K562 (cell line): ENCODE data around the gene RTL10. TPM values are rescaled to one million over a fixed set of nuclear protein-coding genes. Genes with fewer than 3 reads are reported as not detected.

Experiments
- ATAC-seq: fragments of 200-7000 bp; cut with Tn5 transposase; 3 replicates; pipeline ENCODE4 v1.9.1; 2020; ENCODE audit warnings: moderate library complexity
- BruUV-seq: library from RNA; stranded (reverse); fragments of 400-500 nt; replicated peaks from 2 replicates; lab custom pipeline; 2021; lab: Mats Ljungman, UMichigan
- CTCF ChIA-PET: fragments of 300-600 bp; formaldehyde crosslinking; extraction: SDS; loops from one replicate; lab custom pipeline; 2021; ENCODE audit warnings: low intra/inter-chr PET ratio; lab: Yijun Ruan, JAX
- POLR2A ChIA-PET: fragments of 300-600, 350-650 bp; sonication (Branson Sonifier 250); formaldehyde crosslinking; extraction: SDS; loops from one replicate; lab custom pipeline; 2021; ENCODE audit warnings: antibody characterized with exemption, inconsistent platforms; lab: Yijun Ruan, JAX
- DNase-seq, 4 experiments: peaks; one replicate each; pipeline versions ENCODE4 v3.0.0 to v3.0.0-alpha.2; 2011 to 2018; ENCODE audit warnings: low spot score in 3 of 4, mixed read lengths in 3 of 4; ENCODE audit errors: extremely low read depth in 1 of 4
- FAIRE-seq: peaks from 2 replicates; lab custom pipeline; 2011; peaks lifted over from hg19 to GRCh38; lab: Jason Lieb, UNC
- H2AFZ ChIP-seq: 2 replicates; pipeline ENCODE4 v1.6.0; 2011; ENCODE audit warnings: low read depth, low read length, control low read depth, inconsistent platforms
- H3K27ac ChIP-seq: fragments of 200-600 bp; 3 replicates; pipeline ENCODE4 v1.8.0; 2011; ENCODE audit warnings: low read depth, mild to moderate bottlenecking, control low read depth, inconsistent platforms, low read length, moderate library complexity, mixed read lengths; ENCODE audit errors: extremely low read depth
- H3K27me3 ChIP-seq, 2 experiments: fragments of 300-600 bp in 1 of 2; 2 replicates in 1 of 2; 3 replicates in 1 of 2; pipeline versions ENCODE4 v1.6.0 to v1.8.0; 2011; ENCODE audit warnings: inconsistent platforms in 2 of 2, low read length in 2 of 2, mild to moderate bottlenecking in 1 of 2, mixed read lengths in 1 of 2, moderate library complexity in 1 of 2; ENCODE audit not compliant: control insufficient read depth in 2 of 2, insufficient read depth in 2 of 2
- H3K36me3 ChIP-seq: fragments of 300-600 bp; 3 replicates; pipeline ENCODE4 v1.8.0; 2011; ENCODE audit warnings: mild to moderate bottlenecking, low read length, inconsistent platforms; ENCODE audit not compliant: control insufficient read depth, insufficient read depth
- H3K4me1 ChIP-seq, 2 experiments: fragments of 200-600 bp in 1 of 2; replicated peaks in 1 of 2; 2 replicates in 1 of 2; 3 replicates in 1 of 2; pipeline versions ENCODE4 v1.5.1 to v1.8.0; 2011; ENCODE audit warnings: inconsistent platforms in 2 of 2, low read length in 2 of 2, mild to moderate bottlenecking in 1 of 2, mixed read lengths in 1 of 2, moderate library complexity in 1 of 2; ENCODE audit not compliant: control insufficient read depth in 2 of 2, insufficient read depth in 2 of 2
- H3K4me2 ChIP-seq: 2 replicates; pipeline ENCODE4 v1.6.1; 2011; ENCODE audit warnings: low read length, control low read depth, inconsistent platforms, mixed read lengths; ENCODE audit not compliant: insufficient read depth
- H3K4me3 ChIP-seq: fragments of 200-600 bp; sonication (generic), shearing (Covaris generic); 2 replicates; pipeline ENCODE4 v1.5.1; 2016; ENCODE audit warnings: control low read depth, inconsistent platforms
- H3K79me2 ChIP-seq: fragments of 200-600 bp; 3 replicates; pipeline ENCODE4 v1.8.0; 2011; ENCODE audit warnings: low read length, inconsistent platforms; ENCODE audit not compliant: control insufficient read depth, insufficient read depth
- H3K9ac ChIP-seq, 2 experiments: 2 replicates each; pipeline versions ENCODE4 v1.6.0 to v1.6.1; 2011; ENCODE audit warnings: low read depth in 2 of 2, low read length in 2 of 2, control low read depth in 1 of 2, inconsistent platforms in 1 of 2, mild to moderate bottlenecking in 1 of 2, mixed read lengths in 1 of 2; ENCODE audit not compliant: insufficient read depth in 1 of 2
- H3K9me1 ChIP-seq: one replicate; pipeline ENCODE4 v1.6.0; 2011; ENCODE audit warnings: inconsistent platforms, mild to moderate bottlenecking, low read length, moderate library complexity; ENCODE audit not compliant: control insufficient read depth, insufficient read depth
- H3K9me3 ChIP-seq: replicated peaks from 2 replicates; pipeline ENCODE4 v1.5.1; 2011; ENCODE audit warnings: low read depth, low read length, inconsistent platforms; ENCODE audit not compliant: control insufficient read depth, insufficient read depth
- H4K20me1 ChIP-seq: replicated peaks from 2 replicates; pipeline ENCODE4 v1.6.1; 2011; ENCODE audit warnings: low read length, inconsistent platforms, mixed read lengths; ENCODE audit not compliant: control insufficient read depth, insufficient read depth
- CHCHD3 ChIP-seq: fragments of 250-450 bp; sonication (Bioruptor Pico); IDR thresholded peaks from 2 replicates; pipeline ENCODE4 v2.1.2; 2022; ENCODE audit warnings: mild to moderate bottlenecking
- GTF2A2 ChIP-seq: IDR thresholded peaks from 2 replicates; pipeline ENCODE4 v1.6.1; 2016; ENCODE audit warnings: mild to moderate bottlenecking, missing genetic modification characterization, missing compliant biosample characterization
- NKRF ChIP-seq: fragments of 450-650 bp; IDR thresholded peaks from 2 replicates; pipeline ENCODE4 v1.6.1; 2016; ENCODE audit warnings: borderline replicate concordance
- POLR2G ChIP-seq: fragments of 200-400 bp; formaldehyde crosslinking; IDR thresholded peaks from 2 replicates; pipeline ENCODE4 v1.6.1; 2017; ENCODE audit warnings: low read depth, mild to moderate bottlenecking, antibody characterized with exemption, low read length, moderate library complexity
- TARDBP ChIP-seq: fragments of 450-650 bp; IDR thresholded peaks from 2 replicates; pipeline ENCODE4 v1.6.1; 2016
- TCF7 ChIP-seq: sonication (generic); IDR thresholded peaks from 2 replicates; pipeline ENCODE4 v1.6.1; 2016; ENCODE audit warnings: antibody characterized with exemption, borderline replicate concordance
- THAP7 ChIP-seq: fragments of 250-450 bp; sonication (Bioruptor Pico); IDR thresholded peaks from 2 replicates; pipeline ENCODE4 v1.5.0; 2021
- WGBS: fragments of 100-300 bp; shearing (Covaris generic); methylation state at CpG from one replicate; pipeline ENCODE4 v1.1.6; 2016; ENCODE audit warnings: low coverage, mixed read lengths; ENCODE audit not compliant: insufficient coverage; ENCODE audit errors: missing lambda C conversion rate; 5-methylcytosine and 5-hydroxymethylcytosine counted together
- in situ Hi-C: fragments of 300-500 bp; cut with MboI; formaldehyde crosslinking; loops from 4 replicates; pipeline ENCODE4 v1.15.0; 2018; ENCODE audit warnings: inconsistent platforms, mixed read lengths
- intact Hi-C: fragments of 100-400 bp; cut with micrococcal nuclease; formaldehyde crosslinking; loops from 2 replicates; pipeline ENCODE4 v1.14.2; 2022
- polyA plus RNA-seq, 8 experiments: library from polyadenylated mRNA; depleted of rRNA in 4 of 8; stranded (reverse) in 5 of 8; unstranded in 3 of 8; fragments of >200 nt; fragmentation: Nextera tagmentation in 2 of 8; fragmentation: Illumina TruSeq in 1 of 8; extraction: Ambion mirVana in 2 of 8; extraction: Trizol in 1 of 8; gene quantifications; 2 replicates each; pipeline versions ENCODE4 v1.2.1 to v1.2.3, GENCODE V29; 2011 to 2014; ENCODE audit warnings: inconsistent platforms in 1 of 8, missing spikeins in 1 of 8
- total RNA-seq, 7 experiments: library from RNA; depleted of rRNA in 6 of 7; stranded (reverse); fragments of >200 nt in 6 of 7; fragmentation: Illumina TruSeq in 2 of 7; extraction: Trizol in 2 of 7; gene quantifications; 2 replicates each; pipeline versions ENCODE4 v1.2.1 to v1.2.3, GENCODE V29; 2011 to 2021; ENCODE audit warnings: low replicate concordance in 1 of 7

RTL10 gene
- total and polyA plus RNA-seq, 9 of the 15 experiments (the other 6 are each of a cell fraction or from before 2014, with no cell fraction given) = 19.8 to 75.5 (median 32.5) TPM

- H3K9me1 ChIP-seq = peaks cover 2% of the 10 kb centered on the region
- H3K27ac ChIP-seq = no peak overlapping the region
- peaks cover 26% of the 10 kb centered on the region; the same call in 2 of the 3 replicates for H3K36me3 ChIP-seq
- ChIA-PET POLR2A (interaction anchor here (0.6 to 11.2 kb wide), 7 partner anchors 9 to 417 kb away, joined by 3 to 141 read pairs (median 4); no protein-coding TSS in a partner anchor), CTCF (no interaction called here)
- H3K4me3 ChIP-seq = no peak overlapping the region
- H3K79me2 ChIP-seq = no peaks in the 10 kb centered on the region
- H4K20me1 ChIP-seq = peaks cover 15% of the 10 kb centered on the region
- ATAC-seq (no peak), FAIRE-seq (no peak), DNase-seq (no peak)
- intact Hi-C loops = no loop called here
- H2AFZ ChIP-seq = no peak overlapping the region
- in situ Hi-C loops = no loop called here
- no peaks in the 10 kb centered on the region for H3K9me3 ChIP-seq
- H3K4me2 ChIP-seq = no peak overlapping the region
- WGBS = 79% methylated on average over 7 of the region's 7 CpGs
- peak; percentile 42; the same call in 1 of the 2 replicates for TF ChIP-seq CHCHD3
- 0 out of 2 replicates have a peak, but pooled peaks have one; percentile 33 for TF ChIP-seq THAP7
- TF ChIP-seq TCF7 = no peak
- no peak for TF ChIP-seq GTF2A2 (tag)
- TF ChIP-seq TARDBP = no peak
- H3K27me3 ChIP-seq = no peaks in the 10 kb centered on the region
- H3K9ac ChIP-seq = peak overlapping the region in 1 of 2 experiments; percentile 18; a peak in 1 of 4 replicates
- H3K4me1 ChIP-seq = peaks cover 0 to 45% of the 10 kb centered on the region in 2 experiments; a peak in 2 of 5 replicates
- BruUV-seq = no TSS peak
Measured at GRCh38 chr22:19898145-19898544, 43.5 kb upstream of the RTL10 start.

- ChIA-PET POLR2A (interaction anchor here (0.7 to 11.2 kb wide), 10 partner anchors 8 to 167 kb away, joined by 3 to 141 read pairs (median 4); no protein-coding TSS in a partner anchor), CTCF (no interaction called here)
- Histone ChIP-seq H3K79me2 (no peaks in the 10 kb centered on the region), H3K4me3 (no peak overlapping the region), H3K27me3 (no peaks in the 10 kb centered on the region), H3K9me3 (no peaks in the 10 kb centered on the region), H3K9me1 (peaks cover 2% of the 10 kb centered on the region), H3K4me1 (peaks cover 3 to 45% of the 10 kb centered on the region in 2 experiments; a peak in 4 of 5 replicates), H2AFZ (no peak overlapping the region), H3K27ac (no peak overlapping the region), H4K20me1 (peaks cover 15% of the 10 kb centered on the region), H3K9ac (peak overlapping the region in 1 of 2 experiments; percentile 57; a peak in 2 of 4 replicates), H3K36me3 (peaks cover 26% of the 10 kb centered on the region; the same call in 2 of the 3 replicates), H3K4me2 (no peak overlapping the region)
- ATAC-seq (peak; percentile 4; the same call in 1 of the 3 replicates), FAIRE-seq (no peak), DNase-seq (no peak)
- no peak for TF ChIP-seq NKRF
- 0 out of 2 replicates have a peak, but pooled peaks have one; percentile 35 for TF ChIP-seq POLR2G
- intact Hi-C loops = no loop called here
- BruUV-seq = no TSS peak
- WGBS = 73% methylated on average over 16 of the region's 16 CpGs
- in situ Hi-C loops = no loop called here
Measured at GRCh38 chr22:19897726-19898125, 43.1 kb upstream of the RTL10 start.
